ENCODE measurements around the gene LEO1.
"Not testable (repeated sequence)": the region's sequence is repeated elsewhere in the genome, so short reads cannot be mapped to it uniquely, and the experiment has no call there.

LEO1 gene

DNA sequence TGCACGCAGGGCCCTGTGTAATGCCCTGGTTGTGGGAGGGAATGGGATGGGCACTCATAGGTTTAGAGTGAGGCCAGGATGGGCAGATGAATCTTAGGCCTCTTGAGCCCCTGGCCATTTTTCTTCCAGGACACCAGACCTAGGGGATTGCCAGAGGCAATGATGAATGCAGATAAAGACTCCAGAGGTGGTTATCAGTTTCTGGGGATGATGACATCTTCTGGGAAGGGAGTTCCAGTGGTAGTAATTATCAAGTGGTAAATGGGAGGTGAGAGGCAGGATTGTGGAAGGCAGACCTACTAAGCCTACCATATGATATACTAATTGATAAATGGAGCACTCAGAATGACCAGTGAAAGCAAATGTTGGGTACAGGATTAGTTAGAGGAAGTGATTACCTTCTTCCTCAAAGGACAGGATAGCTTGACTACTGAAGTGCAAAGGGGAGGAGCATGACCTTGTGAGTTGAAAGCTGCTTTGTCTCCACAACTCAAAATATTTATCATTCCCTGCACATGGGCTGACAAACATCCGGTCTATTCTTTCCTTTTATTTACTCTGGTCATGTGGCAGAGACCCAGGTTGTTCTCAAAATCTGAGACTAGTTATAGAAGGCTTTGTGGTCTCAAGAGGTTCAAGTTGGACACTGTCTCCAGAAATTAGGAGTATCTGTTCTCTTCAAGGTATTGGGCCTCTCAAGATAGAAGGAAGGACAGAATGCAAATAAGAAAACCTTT is 37.3 kb upstream of the LEO1 start:
- Mint-ChIP-seq H3K4me1 (ENCODE audit: low read depth) (peaks cover 83% of the 10 kb centered on the region), H3K27me3 (no peaks in the 10 kb centered on the region), H3K27ac (no peak overlapping the region), H3K4me3 (no peak overlapping the region), H3K9me3 (no peaks in the 10 kb centered on the region), H3K36me3 (ENCODE audit: low read depth) (no peaks in the 10 kb centered on the region)

DNA sequence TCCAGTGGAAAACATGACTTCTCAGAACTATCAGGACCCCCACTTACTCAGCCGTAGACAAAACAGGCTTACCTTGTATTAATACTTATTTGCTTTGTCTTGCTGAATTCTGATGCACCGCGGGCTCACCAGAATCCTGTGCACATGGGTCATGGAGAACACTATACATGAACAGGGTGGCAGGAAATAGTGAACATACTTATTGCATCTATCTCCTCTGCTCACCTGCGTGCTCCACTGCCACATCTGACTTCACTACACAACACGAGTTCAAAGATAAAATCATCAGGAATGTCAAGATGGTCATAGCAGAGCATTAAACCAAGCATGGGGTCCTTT is 36.8 kb upstream of the LEO1 start:
- Mint-ChIP-seq H3K27ac (no peak overlapping the region), H3K36me3 (ENCODE audit: low read depth) (no peaks in the 10 kb centered on the region), H3K4me1 (ENCODE audit: low read depth) (peaks cover 80% of the 10 kb centered on the region), H3K9me3 (peaks cover 2% of the 10 kb centered on the region), H3K27me3 (no peaks in the 10 kb centered on the region), H3K4me3 (peak overlapping the region; percentile 6)

DNA sequence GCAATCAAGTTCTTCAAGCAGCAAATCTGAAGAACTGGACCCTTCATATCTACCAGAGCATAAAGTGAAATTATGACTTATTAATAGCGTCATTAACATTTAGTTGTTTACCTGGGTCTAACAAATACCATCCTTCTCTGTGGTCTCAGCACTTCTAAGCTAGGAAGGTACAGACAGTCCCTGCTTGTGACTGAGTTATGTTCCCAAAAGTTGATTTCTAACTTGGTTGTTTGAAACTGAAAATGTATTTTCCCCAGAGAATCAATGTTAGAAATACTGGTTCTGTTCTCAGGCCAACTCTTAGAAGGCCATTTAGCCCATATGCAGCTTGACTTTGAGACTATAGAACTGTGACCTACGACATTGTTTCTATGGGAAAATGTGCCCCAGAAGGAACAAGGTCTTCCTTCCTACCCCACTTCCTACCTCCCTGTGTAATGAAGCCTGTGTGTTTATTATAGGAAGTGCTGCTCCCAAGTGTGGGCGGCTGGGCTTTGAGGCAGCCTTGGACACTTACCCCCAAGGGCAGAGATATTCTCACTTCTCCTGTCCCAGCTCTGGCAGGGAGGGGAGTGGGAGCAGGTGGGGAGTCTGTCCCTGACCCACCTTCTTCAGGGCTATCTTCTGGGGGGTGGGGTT is 35.2 kb upstream of the LEO1 start:
- Mint-ChIP-seq H3K27ac (peak overlapping the region; percentile 82), H3K27me3 (no peaks in the 10 kb centered on the region), H3K4me3 (peak overlapping the region; percentile 37), H3K9me3 (peaks cover 5% of the 10 kb centered on the region), H3K36me3 (ENCODE audit: low read depth) (no peaks in the 10 kb centered on the region), H3K4me1 (ENCODE audit: low read depth) (peaks cover 66% of the 10 kb centered on the region)

DNA sequence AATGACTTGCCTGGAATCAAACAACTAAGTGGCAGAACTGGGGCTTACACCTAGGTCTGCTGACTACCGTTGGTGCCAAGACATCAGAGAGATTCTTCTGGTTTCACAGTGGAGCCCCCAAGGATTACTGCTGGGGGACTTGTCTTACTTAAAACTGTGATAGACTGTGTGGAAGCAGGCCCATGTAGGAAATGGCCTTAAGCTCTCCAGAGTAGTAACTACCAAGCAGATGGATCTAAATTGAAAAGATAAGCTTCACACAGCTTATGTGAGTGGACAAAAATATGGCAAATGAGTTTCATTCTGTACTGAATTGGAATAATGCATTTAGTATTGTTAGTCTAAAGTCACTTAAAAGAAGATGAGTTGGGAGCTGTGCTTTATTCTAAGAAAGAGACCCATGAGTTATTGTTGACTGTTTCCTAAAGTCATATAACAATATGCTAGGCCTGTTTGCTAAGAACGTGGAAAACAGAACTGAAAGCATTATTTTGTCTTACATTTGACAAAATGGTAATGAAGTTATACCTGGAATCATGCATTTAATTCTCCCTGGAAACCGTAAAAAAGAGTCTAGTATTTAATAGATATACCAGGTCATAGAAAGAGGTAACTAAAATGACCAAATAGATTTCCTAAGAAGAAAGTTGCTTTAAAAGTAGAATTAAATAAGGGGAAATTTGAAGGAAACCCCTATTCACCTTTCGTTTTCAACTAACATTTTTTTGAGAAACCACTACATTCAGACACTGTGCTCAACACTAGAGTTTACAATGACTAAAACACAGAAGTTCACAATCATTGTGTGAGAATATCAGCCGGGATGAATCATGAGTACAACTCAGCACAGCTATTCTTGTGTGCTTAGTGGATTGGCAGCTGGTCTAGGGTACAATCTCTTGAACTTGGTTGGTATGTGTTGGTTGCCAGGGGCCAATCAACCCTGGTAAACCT is 34.4 kb upstream of the LEO1 start:
- Mint-ChIP-seq H3K36me3 (ENCODE audit: low read depth) (no peaks in the 10 kb centered on the region), H3K4me1 (ENCODE audit: low read depth) (peaks cover 58% of the 10 kb centered on the region), H3K9me3 (peaks cover 5% of the 10 kb centered on the region), H3K27ac (peak overlapping the region; percentile 82), H3K27me3 (no peaks in the 10 kb centered on the region), H3K4me3 (peak overlapping the region; percentile 37)

GRCh38 chr15:52004806-52005205 is 33.2 kb upstream of the LEO1 start:
- Mint-ChIP-seq H3K4me3 (no peak overlapping the region), H3K4me1 (ENCODE audit: low read depth) (peaks cover 50% of the 10 kb centered on the region), H3K9me3 (peaks cover 5% of the 10 kb centered on the region), H3K27ac (no peak overlapping the region), H3K27me3 (no peaks in the 10 kb centered on the region), H3K36me3 (ENCODE audit: low read depth) (no peaks in the 10 kb centered on the region)

- H3K27me3 Mint-ChIP-seq, result no peaks in the 10 kb centered on the region
- H3K4me3 Mint-ChIP-seq, result no peak overlapping the region
Measured at GRCh38 chr15:52003710-52004109, 32.1 kb upstream of the LEO1 start.

DNA sequence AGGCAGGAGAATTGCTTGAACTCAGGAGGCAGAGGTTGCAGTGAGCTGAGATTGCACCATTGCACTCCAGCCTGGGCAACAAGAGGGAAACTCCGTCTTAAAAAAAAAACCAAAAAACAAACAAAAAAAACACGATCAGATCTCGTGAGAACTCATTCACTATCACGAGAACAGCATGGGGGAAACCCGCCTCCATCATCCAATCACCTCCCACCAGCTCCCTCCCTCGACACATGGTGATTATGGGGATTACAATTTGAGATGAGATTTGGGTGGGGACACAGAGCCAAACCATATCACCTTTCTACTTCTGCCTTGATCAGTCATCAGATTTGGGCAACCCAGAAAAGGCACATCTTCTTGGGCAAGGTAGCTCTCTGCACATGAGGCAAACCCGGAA is 31.5 kb upstream of the LEO1 start:
- H3K4me3 Mint-ChIP-seq; H3K27ac Mint-ChIP-seq; H3K36me3 Mint-ChIP-seq (ENCODE audit: low read depth); H3K9me3 Mint-ChIP-seq; H3K27me3 Mint-ChIP-seq: not testable (repeated sequence)
- peaks cover 37% of the 10 kb centered on the region for H3K4me1 Mint-ChIP-seq (ENCODE audit: low read depth)

More at GRCh38 chr15:52003710-52004109, 32.1 kb upstream of the LEO1 start:
- H3K36me3 Mint-ChIP-seq (ENCODE audit: low read depth), result no peaks in the 10 kb centered on the region
- H3K27ac Mint-ChIP-seq, result no peak overlapping the region
- peaks cover 5% of the 10 kb centered on the region for H3K9me3 Mint-ChIP-seq
- H3K4me1 Mint-ChIP-seq (ENCODE audit: low read depth), result peaks cover 43% of the 10 kb centered on the region

GRCh38 chr15:52002351-52002750 is 30.8 kb upstream of the LEO1 start:
- Mint-ChIP-seq H3K4me1 (ENCODE audit: low read depth) (peaks cover 32% of the 10 kb centered on the region), H3K36me3 (ENCODE audit: low read depth) (no peaks in the 10 kb centered on the region), H3K27ac (no peak overlapping the region), H3K9me3 (peaks cover 5% of the 10 kb centered on the region), H3K27me3 (no peaks in the 10 kb centered on the region), H3K4me3 (no peak overlapping the region)

- H3K4me3 Mint-ChIP-seq, result no peak overlapping the region
- H3K9me3 Mint-ChIP-seq, result no peaks in the 10 kb centered on the region
- no peaks in the 10 kb centered on the region for H3K36me3 Mint-ChIP-seq (ENCODE audit: low read depth)
- no peaks in the 10 kb centered on the region for H3K4me1 Mint-ChIP-seq (ENCODE audit: low read depth)
- H3K27ac Mint-ChIP-seq, result no peak overlapping the region
- H3K27me3 Mint-ChIP-seq, result no peaks in the 10 kb centered on the region
Measured at GRCh38 chr15:51992953-51993352, 21.4 kb upstream of the LEO1 start.

DNA sequence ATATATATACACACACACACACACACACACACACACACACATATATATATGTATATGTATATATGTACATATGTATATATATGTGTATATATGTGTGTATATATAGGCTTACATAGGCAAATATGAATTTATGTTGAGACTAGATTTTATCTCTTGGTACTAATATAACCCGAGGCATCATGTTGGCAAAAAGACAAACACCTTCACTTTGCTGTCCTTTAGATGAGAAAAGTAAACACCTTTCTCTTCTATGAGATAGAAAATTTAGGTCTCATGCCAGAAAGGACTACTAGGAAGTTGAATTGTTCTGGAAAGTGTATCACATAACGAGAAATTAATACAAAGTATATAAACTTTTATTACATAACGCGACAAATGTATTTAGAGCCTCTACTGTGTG is 19.6 kb upstream of the LEO1 start:
- H3K4me3 Mint-ChIP-seq, result no peak overlapping the region
- H3K4me1 Mint-ChIP-seq (ENCODE audit: low read depth), result no peaks in the 10 kb centered on the region
- H3K9me3 Mint-ChIP-seq, result no peaks in the 10 kb centered on the region
- H3K36me3 Mint-ChIP-seq (ENCODE audit: low read depth), result no peaks in the 10 kb centered on the region
- H3K27me3 Mint-ChIP-seq, result no peaks in the 10 kb centered on the region
- no peak overlapping the region for H3K27ac Mint-ChIP-seq

- Mint-ChIP-seq H3K27ac (no peak overlapping the region), H3K27me3 (no peaks in the 10 kb centered on the region), H3K4me3 (no peak overlapping the region), H3K9me3 (no peaks in the 10 kb centered on the region), H3K36me3 (ENCODE audit: low read depth) (no peaks in the 10 kb centered on the region), H3K4me1 (ENCODE audit: low read depth) (peaks cover 16% of the 10 kb centered on the region)
Measured at GRCh38 chr15:51982770-51983103, 11.2 kb upstream of the LEO1 start.

DNA sequence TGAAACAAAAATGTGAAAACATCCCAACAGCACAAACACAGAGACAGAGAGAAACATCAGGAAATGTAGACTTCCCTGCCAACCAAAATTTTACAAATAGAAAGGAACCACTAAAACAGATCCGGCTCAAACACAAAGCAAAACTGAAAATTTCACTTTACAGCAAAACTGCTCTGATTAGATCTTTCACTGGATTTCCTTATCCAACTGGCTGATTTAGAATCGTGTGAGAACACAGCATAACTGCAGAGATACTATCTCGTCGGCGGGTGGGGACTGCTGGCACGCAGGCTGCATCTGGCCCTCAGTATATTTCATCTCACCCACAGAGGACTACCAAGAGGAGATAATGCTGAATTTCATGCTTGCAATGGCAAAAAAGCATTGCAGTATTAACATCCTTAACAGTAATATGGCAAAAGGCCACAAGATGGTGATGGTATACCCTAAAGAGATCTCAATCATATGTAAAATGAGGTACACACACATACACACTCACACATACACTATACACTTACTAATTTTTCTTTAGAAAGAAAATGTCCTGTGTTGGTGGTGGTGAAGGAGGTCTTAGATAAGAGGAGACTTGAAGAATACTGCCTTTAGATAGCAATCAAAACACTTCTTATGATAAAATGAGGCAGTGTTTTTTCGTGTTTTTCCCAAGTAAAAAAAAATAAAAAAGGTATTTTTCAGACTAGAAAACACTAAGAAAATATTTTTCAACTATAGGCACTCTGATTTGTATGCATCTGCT is 10.6 kb upstream of the LEO1 start:
- no peaks in the 10 kb centered on the region for H3K36me3 Mint-ChIP-seq (ENCODE audit: low read depth)
- peaks cover 16% of the 10 kb centered on the region for H3K4me1 Mint-ChIP-seq (ENCODE audit: low read depth)
- H3K27ac Mint-ChIP-seq, result peak overlapping the region; percentile 91
- no peaks in the 10 kb centered on the region for H3K9me3 Mint-ChIP-seq
- peak overlapping the region; percentile 75 for H3K4me3 Mint-ChIP-seq
- H3K27me3 Mint-ChIP-seq, result no peaks in the 10 kb centered on the region

DNA sequence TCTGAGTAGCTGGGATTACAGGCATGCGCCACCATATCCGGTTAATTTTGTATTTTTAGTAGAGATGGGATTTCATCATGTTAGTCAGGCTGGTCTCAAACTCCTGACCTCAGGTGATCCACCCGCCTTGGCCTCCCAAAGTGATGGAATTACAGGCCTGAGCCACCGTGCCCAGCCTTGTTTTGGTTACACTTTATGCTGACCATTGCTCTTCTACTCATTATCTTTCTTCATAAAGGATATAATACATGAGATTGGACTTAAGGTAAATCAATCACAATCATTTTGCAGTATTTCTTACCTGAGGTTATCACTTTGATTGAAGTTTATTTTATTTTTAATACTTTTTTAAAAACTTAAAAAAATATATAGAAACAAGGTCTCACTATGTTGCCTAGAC is 2.2 kb upstream of the LEO1 start:
- peaks cover 3% of the 10 kb centered on the region for H3K27me3 Mint-ChIP-seq
- H3K27ac Mint-ChIP-seq, result no peak overlapping the region
- no peak overlapping the region for H3K4me3 Mint-ChIP-seq
- peaks cover 8% of the 10 kb centered on the region for H3K36me3 Mint-ChIP-seq (ENCODE audit: low read depth)
- peaks cover 28% of the 10 kb centered on the region for H3K4me1 Mint-ChIP-seq (ENCODE audit: low read depth)
- no peaks in the 10 kb centered on the region for H3K9me3 Mint-ChIP-seq

DNA sequence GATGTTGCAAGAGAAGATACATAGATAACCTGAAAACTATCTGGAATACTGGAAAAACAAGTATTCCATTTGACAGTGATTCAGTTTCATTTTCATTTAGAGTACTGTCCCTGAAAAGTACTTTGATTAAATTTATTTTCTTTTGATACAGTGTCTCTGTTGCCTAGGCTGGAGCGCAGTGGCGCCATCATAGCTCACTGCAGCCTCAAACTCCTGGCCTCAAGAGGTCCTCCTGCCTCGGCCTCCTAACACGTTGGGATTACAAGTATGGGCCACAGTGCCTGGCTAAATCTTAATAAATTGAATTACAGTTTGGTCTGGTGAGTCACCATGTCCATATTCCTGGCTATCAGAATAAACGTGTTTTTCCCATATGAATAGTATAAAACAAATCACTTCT is 1.6 kb upstream of the LEO1 start:
- H3K27me3 Mint-ChIP-seq, result peaks cover 3% of the 10 kb centered on the region
- H3K4me1 Mint-ChIP-seq (ENCODE audit: low read depth), result peaks cover 28% of the 10 kb centered on the region
- peaks cover 8% of the 10 kb centered on the region for H3K36me3 Mint-ChIP-seq (ENCODE audit: low read depth)
- no peak overlapping the region for H3K4me3 Mint-ChIP-seq
- no peak overlapping the region for H3K27ac Mint-ChIP-seq
- H3K9me3 Mint-ChIP-seq, result no peaks in the 10 kb centered on the region

- peaks cover 25% of the 10 kb centered on the region for H3K36me3 Mint-ChIP-seq (ENCODE audit: low read depth)
- H3K27ac Mint-ChIP-seq, result peak overlapping the region; percentile 97
- H3K4me3 Mint-ChIP-seq, result peak overlapping the region; percentile 96
- peaks cover 3% of the 10 kb centered on the region for H3K27me3 Mint-ChIP-seq
- H3K4me1 Mint-ChIP-seq (ENCODE audit: low read depth), result peaks cover 35% of the 10 kb centered on the region
- H3K9me3 Mint-ChIP-seq, result peaks cover 5% of the 10 kb centered on the region
Measured at GRCh38 chr15:51971032-51971374, 575 bp downstream of the LEO1 start.

All from stimulated activated naive CD8-positive, alpha-beta T cell treated with anti-CD3 and anti-CD28 coated beads, Interleukin-15, Interleukin-2, amounts not matched to agents 100 ng/mL and 50 ng/mL, for 24 hours (primary cell).